GM23338 (cell line): ENCODE data around the gene ZBTB40.

ENCODE experiments used
- CTCF ChIP-seq, 2 experiments: fragments of 200-600 bp in 1 of 2; sonication (generic) in 1 of 2; conservative IDR thresholded peaks; 2 replicates each; pipeline versions ENCODE4 v1.5.1 to v1.6.1; 2016 to 2017; ENCODE audit warnings: antibody characterized with exemption in 2 of 2, low read depth in 2 of 2, mild to moderate bottlenecking in 2 of 2, moderate library complexity in 1 of 2
- POLR2AphosphoS5 ChIP-seq: IDR thresholded peaks from 2 replicates; pipeline ENCODE4 v1.6.1; 2016; ENCODE audit warnings: antibody characterized with exemption, low read depth
- REST ChIP-seq: IDR thresholded peaks from one replicate; pipeline ENCODE4 v1.6.1; 2018; ENCODE audit warnings: antibody characterized with exemption; ENCODE audit not compliant: unreplicated experiment

- TF ChIP-seq CTCF (conservative IDR thresholded peaks at IDR 0.05; ENCODE audit: low read depth in 2 of 2) (no peak), POLR2AphosphoS5 (no peak), REST (no peak)
Observed at GRCh38 chr1:22487781-22488180, 36.1 kb downstream of the ZBTB40 start.
